ES-I3 (cell line): Measurements from ENCODE around the gene TACR2.

Source experiments
- H3K36me3 ChIP-seq: 2 replicates; pipeline ENCODE4 v1.6.1; 2013; ENCODE audit warnings: mild to moderate bottlenecking, low read length, control low read depth, moderate library complexity; ENCODE audit not compliant: insufficient read depth
- H3K4me1 ChIP-seq: 2 replicates; pipeline ENCODE4 v1.6.1; 2013; ENCODE audit warnings: mild to moderate bottlenecking, control low read depth, low read length; ENCODE audit not compliant: insufficient read depth
- H3K9ac ChIP-seq: 2 replicates; pipeline ENCODE4 v1.6.1; 2013; ENCODE audit warnings: low read depth, mild to moderate bottlenecking, low read length, moderate library complexity
- H3K9me3 ChIP-seq: 2 replicates; pipeline ENCODE4 v1.6.1; 2013; ENCODE audit warnings: mild to moderate bottlenecking, low read length, moderate library complexity; ENCODE audit not compliant: control insufficient read depth, insufficient read depth

The TACR2 gene

DNA sequence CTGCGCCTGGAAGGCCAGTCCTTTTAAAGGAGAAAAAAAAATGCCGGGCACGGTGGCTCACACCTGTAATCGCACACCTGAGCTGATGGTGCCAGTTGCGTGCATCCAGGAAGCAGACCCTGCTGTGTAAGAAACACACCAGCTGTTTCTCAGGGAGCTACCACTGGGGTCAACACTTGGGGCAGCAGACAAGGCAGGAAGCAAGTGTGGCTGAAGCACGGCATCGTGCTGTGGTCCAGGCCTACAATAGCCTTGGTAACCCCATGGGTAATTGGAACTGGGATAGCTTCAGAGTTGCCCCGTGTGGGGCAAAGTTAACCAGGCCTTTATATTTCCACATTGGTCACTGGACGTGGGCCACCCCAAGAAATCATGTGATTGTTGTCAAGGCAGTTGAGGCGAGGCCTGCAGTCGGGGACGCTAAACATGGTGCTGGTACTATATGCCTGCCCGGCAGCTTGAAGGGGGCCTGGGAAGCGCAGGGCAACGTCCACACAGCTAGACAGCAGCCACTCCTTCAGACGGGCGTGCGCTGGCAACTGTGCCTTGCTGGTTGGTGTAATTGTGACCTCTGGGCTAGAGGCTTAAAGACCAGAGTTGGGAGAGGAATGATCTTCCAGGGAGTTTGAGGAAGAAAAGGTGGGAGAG is 2.5 kb upstream of the TACR2 start:
- Histone ChIP-seq H3K9me3 (no peaks in the 10 kb centered on the region; the same call in 1 of the 2 replicates), H3K36me3 (no peaks in the 10 kb centered on the region), H3K4me1 (no peaks in the 10 kb centered on the region), H3K9ac (no peak overlapping the region)

DNA sequence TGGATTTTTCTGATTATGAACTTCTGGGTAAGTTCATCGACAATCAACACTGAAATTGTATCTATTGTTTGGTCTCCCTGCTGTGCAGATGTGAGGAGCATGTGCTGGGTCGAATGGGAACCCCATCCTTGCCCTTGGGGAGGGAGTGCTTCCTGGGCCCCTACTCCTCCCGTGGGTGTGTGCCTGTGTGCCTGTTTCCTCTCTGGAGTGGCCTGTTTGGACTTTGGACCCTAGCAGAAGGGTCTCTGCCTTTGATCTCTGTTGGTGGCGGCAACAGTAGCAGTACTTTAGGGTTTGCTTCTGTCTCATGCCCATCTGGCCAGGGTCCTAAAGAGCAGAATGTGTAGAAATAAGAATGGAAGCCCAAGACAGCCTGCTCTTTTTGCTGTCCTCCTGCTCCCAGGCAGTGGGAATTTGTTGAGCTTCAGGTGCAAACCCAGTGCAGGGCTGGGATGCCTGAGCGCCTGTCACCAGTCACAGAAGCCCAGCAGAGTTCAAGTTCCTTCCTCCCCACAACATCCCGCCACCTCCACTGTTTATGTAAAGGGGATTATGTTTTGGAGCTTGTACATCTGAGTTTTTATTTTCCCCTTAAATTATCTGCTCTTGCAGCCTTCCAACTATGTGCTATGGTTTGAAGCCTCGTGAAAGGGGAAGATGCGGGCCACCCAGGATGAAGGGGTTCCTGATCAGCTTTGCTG is 1.5 kb upstream of the TACR2 start:
- no peaks in the 10 kb centered on the region; the same call in 1 of the 2 replicates for H3K9me3 ChIP-seq
- no peaks in the 10 kb centered on the region for H3K36me3 ChIP-seq
- H3K9ac ChIP-seq = no peak overlapping the region
- H3K4me1 ChIP-seq = no peaks in the 10 kb centered on the region

DNA sequence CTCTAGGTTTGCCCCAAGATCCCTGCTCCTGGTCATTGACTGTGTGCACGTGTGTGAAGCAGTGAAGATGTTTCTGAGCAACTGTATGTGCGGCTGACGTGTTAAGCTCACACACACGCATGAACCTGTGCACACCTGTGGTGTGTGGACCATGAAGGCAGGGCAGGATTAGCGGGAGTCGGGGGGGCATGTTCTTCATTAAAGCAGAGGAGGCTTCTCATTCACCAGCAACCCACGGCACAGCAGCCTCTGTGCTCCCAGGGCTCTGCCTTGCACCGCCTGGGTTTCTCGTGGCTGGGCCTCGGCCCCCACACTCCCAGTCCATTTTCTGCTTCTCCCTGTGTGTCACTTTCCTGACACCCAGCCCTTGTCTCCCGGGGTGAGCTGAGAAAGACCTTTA is 824 bp upstream of the TACR2 start:
- Histone ChIP-seq H3K4me1 (no peaks in the 10 kb centered on the region; the same call in 1 of the 2 replicates), H3K36me3 (no peaks in the 10 kb centered on the region), H3K9ac (no peak overlapping the region), H3K9me3 (no peaks in the 10 kb centered on the region; the same call in 1 of the 2 replicates)

DNA sequence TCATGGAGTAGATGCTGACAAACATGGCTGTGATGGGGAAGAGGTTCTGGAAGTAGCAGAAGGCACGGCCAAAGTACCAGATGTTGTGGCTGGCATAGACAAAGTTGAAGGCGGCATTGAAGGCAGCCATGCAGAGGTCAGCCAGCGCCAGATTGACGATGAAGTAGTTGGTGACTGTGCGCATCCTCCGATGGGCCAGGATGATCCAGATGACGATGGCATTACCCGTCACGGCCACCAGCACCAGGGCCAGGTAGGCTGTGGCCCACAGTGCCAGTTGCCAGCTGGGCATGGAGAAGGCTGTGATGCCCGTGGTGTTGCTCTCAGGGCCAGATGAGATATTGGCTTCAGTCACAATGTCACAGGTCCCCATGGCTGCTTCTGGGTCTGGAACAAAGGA is 767 bp downstream of the TACR2 start:
- H3K9me3 ChIP-seq = no peaks in the 10 kb centered on the region; the same call in 1 of the 2 replicates
- H3K4me1 ChIP-seq = no peaks in the 10 kb centered on the region; the same call in 1 of the 2 replicates
- no peaks in the 10 kb centered on the region for H3K36me3 ChIP-seq
- no peak overlapping the region for H3K9ac ChIP-seq

DNA sequence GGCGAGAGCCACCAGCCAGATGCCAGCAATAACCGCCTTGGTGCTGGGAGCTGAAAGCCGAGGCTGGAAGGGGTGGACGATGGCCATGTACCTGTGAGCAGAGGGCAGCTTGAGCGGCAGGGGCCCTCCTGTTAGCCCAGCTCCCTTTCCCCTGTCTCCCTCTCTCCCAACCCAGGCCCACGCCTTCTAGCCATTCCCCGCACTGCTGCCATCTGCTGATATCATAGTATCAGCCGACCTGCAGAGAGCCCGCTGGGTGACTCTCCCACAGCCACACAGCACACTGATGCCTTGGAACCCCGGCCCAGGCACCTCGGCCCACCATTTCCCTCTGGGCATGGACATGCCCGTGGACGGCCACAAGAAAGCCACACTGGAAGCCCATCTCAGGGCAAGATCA is 1.7 kb downstream of the TACR2 start:
- H3K9ac ChIP-seq = no peak overlapping the region

DNA sequence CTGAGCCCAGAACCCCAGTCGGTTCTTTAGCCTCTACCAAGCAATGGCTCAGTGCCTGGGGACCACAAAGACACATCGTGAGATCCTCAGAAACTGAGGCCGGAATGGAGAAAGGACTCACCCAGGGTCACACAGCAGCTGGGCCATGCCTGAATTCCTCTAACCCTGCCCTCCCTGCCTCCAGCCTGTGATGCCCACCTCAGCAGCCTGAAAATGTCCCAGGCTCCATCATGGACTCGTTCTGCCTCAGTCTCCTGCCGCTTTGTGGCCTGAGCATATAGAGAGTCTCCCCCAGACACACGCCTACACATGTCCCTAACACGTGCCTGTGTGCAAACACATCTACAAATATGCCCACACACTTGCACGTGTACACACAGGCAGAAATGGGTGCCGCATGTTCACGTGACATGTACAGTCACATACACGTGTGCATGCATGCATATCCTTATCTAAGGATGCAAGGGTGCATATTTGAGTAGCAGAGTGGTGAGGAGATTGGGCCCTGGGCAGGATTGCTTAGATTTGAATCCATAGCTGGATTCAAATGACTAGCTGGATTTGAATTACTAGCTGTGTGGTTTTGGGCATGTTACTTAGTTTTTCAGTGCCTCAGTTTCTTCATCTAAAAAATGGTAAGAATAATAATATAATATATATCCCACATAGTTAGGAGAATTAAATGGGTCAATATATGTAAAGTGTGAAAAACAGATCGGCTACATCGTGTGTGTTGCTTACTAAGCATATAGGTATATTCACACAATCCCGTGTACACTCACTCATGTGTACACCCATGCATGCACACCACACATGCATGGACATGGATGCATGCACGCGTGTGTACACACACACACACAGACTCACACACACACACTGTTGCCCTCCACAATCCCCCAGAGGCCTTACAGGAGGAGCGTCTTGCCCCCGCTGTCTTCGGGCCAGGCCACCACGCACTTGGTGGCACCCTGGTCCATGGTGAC is 2.4 kb downstream of the TACR2 start:
- Histone ChIP-seq H3K9me3 (no peaks in the 10 kb centered on the region), H3K36me3 (no peaks in the 10 kb centered on the region), H3K4me1 (no peaks in the 10 kb centered on the region; the same call in 1 of the 2 replicates), H3K9ac (no peak overlapping the region)

More for the DNA sequence above, 1.7 kb downstream of the TACR2 start:
- no peaks in the 10 kb centered on the region; the same call in 1 of the 2 replicates for H3K9me3 ChIP-seq
- no peaks in the 10 kb centered on the region; the same call in 1 of the 2 replicates for H3K4me1 ChIP-seq
- H3K36me3 ChIP-seq = no peaks in the 10 kb centered on the region

DNA sequence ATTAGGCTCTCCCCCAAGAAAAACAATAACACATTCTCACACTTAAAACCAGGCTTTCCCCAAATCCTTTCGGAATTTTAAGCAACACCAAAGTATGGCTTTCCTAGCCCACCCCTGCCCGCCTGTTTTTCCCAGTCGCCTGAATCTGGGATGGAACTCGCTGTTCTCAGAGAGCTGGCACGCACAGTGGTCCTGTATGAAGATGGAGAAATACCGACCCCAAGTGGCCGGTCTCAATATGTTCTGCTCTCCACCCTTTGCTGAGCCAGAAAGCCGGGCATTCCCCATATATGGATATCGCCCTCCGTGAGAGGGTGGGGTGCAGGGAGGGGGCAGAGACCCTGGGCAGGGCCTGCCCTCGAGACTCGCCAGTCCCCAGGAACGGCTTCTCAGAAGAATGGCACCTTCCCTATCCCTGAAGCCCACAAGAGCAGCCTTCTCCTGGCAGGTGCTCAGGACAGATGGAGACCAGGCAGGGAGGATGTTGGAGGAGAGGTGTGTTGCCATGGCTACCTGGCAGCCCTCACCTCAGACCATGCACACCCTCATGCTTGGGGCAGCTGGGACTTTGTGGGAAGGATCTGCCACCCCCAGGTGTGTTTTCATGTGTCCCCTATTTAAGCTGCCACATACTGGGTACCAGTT is 3.4 kb downstream of the TACR2 start:
- no peaks in the 10 kb centered on the region for H3K36me3 ChIP-seq
- H3K4me1 ChIP-seq = no peaks in the 10 kb centered on the region; the same call in 1 of the 2 replicates
- H3K9me3 ChIP-seq = no peaks in the 10 kb centered on the region
- peak overlapping the region; percentile 5 for H3K9ac ChIP-seq

DNA sequence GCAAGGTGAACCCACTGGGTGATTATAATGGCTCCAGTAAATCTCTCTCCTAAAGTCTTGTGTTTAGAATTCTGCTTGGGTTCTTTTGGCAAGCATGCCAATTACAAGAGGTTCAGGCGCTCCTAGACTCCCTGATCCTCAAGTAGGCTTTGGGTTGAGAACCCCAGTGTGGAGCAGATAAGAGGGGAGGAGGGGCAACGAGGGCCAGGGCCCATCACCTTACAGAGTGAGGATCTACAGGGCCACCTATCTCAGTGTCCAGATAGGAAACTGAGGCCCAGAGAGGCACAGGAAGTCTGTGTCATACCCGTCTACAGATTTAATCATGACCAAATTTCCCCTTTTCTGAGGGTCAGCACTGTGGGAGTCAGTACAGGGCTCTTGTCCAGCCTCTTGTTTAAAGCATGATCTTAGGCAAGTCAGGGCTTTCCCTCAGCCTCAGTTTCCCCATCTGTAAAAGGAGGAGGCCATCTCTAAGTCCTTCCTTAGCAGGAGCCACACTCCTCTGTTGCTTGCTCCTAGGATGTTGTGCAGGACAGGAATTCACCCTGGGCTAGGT is 4.4 kb downstream of the TACR2 start:
- H3K9ac ChIP-seq = no peak overlapping the region

DNA sequence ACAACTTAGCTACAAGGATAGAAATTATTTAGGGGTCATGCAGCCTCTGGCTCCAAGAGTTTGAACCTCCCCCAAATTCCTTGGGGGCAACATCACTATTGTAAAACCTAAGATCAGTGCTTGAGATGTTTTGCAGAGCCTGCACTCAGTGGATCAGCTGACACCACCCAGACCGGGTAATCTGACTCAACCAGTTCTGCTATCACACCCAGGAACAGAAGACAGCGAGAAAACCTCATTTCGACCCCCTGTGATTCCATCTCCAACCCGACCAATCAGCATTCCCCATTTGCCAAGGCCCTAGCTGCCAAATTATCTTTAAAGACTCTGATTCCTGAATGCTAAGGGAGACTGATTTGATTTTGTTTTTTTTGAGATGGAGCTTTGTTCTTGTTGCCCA is 5.2 kb downstream of the TACR2 start:
- H3K36me3 ChIP-seq = no peaks in the 10 kb centered on the region
- no peaks in the 10 kb centered on the region for H3K9me3 ChIP-seq
- H3K9ac ChIP-seq = no peak overlapping the region
- peaks cover 14% of the 10 kb centered on the region; the same call in 1 of the 2 replicates for H3K4me1 ChIP-seq

More for the DNA sequence above, 4.4 kb downstream of the TACR2 start:
- Histone ChIP-seq H3K4me1 (peaks cover 7% of the 10 kb centered on the region; the same call in 1 of the 2 replicates), H3K36me3 (no peaks in the 10 kb centered on the region), H3K9me3 (no peaks in the 10 kb centered on the region)

DNA sequence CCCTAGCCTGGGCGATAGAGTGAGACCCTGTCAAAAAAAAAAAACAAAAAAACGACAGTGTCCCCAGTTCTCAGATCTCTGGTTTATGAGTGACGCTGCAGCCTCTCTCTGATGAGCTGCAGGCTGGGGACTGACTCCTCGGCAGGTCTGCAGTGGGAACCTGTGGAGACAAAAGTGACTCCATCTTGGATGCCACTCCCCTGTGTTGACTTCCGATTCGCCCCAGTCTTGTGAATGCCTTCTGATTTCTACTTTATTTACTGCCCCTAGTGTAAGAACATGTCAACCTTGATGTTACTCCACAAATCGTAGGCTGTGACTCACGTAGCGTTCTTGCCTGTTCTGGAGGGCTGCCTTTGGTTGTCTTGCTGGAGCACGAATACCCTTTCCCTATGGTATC is 6.2 kb downstream of the TACR2 start:
- no peaks in the 10 kb centered on the region for H3K9me3 ChIP-seq
- H3K4me1 ChIP-seq = peaks cover 19% of the 10 kb centered on the region; the same call in 1 of the 2 replicates
- no peak overlapping the region for H3K9ac ChIP-seq
- no peaks in the 10 kb centered on the region for H3K36me3 ChIP-seq

DNA sequence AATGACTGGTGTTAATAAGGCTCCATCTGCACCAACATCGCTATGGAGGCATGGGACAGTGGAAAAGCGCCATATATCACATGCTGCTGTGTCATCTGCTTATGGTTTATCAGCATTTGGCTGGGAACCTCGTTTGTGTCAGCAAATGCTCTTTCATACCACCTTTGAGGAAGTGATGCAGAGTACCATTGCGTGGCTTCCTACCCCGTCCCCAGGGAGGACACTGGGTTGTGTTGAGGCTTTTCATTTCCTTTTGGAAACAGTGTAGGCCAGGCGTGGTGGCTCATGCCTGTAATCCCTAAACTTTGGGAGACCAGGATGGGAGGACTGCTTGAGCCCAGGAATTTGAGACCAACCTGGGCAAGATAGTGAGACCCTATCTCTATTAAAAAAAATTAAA is 6.8 kb downstream of the TACR2 start:
- Histone ChIP-seq H3K9me3 (no peaks in the 10 kb centered on the region), H3K4me1 (peaks cover 20% of the 10 kb centered on the region; the same call in 1 of the 2 replicates), H3K36me3 (no peaks in the 10 kb centered on the region), H3K9ac (no peak overlapping the region)

DNA sequence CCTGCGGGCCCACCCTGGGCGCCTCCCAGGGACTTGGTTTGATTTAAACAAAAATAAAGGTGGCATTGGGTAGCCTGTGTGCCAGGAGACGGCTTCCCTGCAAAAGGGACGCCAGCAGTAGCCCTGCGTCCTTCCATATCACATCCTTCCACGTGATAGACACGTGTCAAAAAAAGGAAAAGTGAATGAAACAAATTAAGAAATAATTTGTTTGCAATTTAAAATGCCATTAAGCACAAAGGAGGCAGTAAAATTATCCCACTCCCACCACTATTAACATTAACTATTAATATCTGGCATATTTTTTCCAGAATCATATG is 7.6 kb downstream of the TACR2 start:
- H3K9ac ChIP-seq = peak overlapping the region; percentile 45; the same call in 1 of the 2 replicates
- H3K36me3 ChIP-seq = no peaks in the 10 kb centered on the region
- no peaks in the 10 kb centered on the region for H3K9me3 ChIP-seq
- peaks cover 20% of the 10 kb centered on the region; the same call in 1 of the 2 replicates for H3K4me1 ChIP-seq

DNA sequence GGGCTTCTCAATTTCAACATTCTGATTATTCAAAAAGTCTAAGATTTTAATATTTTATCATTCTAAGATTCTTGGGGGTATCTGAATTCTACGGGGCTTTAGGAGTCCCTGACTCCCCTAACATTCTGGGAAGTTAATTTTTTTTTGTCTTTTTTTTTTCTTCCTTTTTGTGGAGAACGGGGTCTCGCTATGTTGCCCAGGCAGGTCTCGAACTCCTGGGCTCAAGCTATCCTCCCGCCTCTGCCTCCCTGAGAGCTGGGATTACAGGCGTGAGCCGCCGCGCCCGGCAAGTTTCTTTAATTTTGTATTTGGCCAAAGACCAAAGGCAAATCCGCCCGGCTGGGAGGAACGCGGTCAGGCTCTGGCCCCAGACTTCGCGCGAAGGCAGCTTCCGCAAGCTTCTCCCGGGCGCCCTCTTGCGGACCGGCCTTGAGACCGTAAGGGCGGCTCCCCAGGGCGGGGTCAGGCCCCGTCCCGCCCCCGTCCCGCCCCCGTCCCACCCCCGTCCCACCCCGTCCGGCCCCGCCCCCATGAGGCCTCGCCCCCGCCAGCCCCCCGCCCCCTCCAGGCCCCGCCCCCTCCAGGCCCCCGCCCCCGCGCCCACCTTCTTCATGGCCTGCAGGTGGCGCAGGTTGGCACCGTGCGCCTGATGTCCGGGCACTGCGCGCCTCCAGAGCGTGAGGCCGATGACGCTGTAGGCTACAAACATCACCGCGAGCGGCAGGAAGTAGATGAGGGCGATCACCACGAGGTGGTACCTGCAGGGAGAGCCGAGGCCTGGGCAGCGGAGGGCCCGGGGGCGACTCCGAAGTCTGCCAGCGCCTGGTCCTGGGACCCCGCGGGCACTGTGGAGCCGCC is 8.2 kb downstream of the TACR2 start:
- H3K4me1 ChIP-seq = peaks cover 20% of the 10 kb centered on the region; the same call in 1 of the 2 replicates
- H3K36me3 ChIP-seq = no peaks in the 10 kb centered on the region
- no peaks in the 10 kb centered on the region for H3K9me3 ChIP-seq
- peak overlapping the region; percentile 45; the same call in 1 of the 2 replicates for H3K9ac ChIP-seq
